ENCODE data around the gene SLC16A10. TPM values are rescaled to one million over a fixed set of nuclear protein-coding genes. Genes with fewer than 3 reads are reported as not detected.
A peak's percentile ranks its signal among the peaks of the same experiment; 100 is the strongest.

SLC16A10 gene
- total and polyA plus RNA-seq, 2 of the 13 experiments (the other 11 are each of a cell fraction or from before 2014, with no cell fraction given), result 8.2 to 20.1 TPM

DNA sequence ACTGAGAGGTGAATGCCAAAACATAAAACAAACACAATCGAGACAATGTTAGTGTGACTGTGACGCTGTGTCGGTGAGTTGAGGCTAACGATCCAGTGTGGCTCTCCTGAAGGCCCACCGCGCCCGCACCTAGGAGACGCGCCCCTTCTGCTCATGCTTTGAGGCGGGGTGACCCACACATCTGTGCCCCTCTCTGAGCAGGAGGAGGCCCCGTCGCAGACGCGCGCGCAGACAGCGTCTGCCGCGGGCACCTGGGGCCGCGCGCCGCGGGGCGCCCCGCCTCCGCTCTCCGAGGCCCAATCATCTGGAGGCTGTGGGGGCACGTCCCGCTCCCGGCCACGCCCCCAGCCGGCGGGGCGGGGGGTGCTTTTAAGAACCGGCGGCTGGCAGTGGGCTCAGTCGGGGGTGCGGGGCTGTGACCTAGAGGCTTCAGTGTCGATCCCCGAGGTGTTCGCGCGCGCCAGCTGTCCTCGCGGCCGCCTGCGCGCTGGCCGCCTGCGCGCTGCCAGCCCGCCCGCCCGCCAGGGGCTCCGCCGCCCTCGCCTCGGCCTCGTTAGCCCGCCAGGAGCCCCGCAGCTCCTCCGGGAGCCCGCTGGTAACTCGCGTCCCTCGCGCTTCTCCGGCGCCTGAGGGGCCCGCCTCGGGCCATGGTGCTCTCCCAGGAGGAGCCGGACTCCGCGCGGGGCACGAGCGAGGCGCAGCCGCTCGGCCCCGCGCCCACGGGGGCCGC is at the start of gene SLC16A10 (continued):
- TF ChIP-seq MAZ (IDR thresholded peaks at IDR 0.05; ENCODE audit: borderline replicate concordance, low read depth, low read length), result peak; percentile 78; the same call in 1 of the 2 replicates
- peak; percentile 75; the same call in 1 of the 2 replicates for TF ChIP-seq MAZ (CRISPR knock-in tag; IDR thresholded peaks at IDR 0.05; ENCODE audit: low read depth)
- no peak for TF ChIP-seq SP1 (IDR thresholded peaks at IDR 0.05)
- TF ChIP-seq SP1 (CRISPR knock-in tag; IDR thresholded peaks at IDR 0.05), result peak; percentile 83
- peak; percentile 16; the same call in 1 of the 2 replicates for TF ChIP-seq SOX5 (CRISPR knock-in tag; IDR thresholded peaks at IDR 0.05; ENCODE audit: borderline replicate concordance)
- peak; percentile 69 for TF ChIP-seq ZNF777 (CRISPR knock-in tag; IDR thresholded peaks at IDR 0.05)
- no peak for TF ChIP-seq PCBP2 (optimal IDR thresholded peaks at IDR 0.05; ENCODE audit: low read depth, low read length, poor library complexity, severe bottlenecking)
- TF ChIP-seq, protein P1, sequence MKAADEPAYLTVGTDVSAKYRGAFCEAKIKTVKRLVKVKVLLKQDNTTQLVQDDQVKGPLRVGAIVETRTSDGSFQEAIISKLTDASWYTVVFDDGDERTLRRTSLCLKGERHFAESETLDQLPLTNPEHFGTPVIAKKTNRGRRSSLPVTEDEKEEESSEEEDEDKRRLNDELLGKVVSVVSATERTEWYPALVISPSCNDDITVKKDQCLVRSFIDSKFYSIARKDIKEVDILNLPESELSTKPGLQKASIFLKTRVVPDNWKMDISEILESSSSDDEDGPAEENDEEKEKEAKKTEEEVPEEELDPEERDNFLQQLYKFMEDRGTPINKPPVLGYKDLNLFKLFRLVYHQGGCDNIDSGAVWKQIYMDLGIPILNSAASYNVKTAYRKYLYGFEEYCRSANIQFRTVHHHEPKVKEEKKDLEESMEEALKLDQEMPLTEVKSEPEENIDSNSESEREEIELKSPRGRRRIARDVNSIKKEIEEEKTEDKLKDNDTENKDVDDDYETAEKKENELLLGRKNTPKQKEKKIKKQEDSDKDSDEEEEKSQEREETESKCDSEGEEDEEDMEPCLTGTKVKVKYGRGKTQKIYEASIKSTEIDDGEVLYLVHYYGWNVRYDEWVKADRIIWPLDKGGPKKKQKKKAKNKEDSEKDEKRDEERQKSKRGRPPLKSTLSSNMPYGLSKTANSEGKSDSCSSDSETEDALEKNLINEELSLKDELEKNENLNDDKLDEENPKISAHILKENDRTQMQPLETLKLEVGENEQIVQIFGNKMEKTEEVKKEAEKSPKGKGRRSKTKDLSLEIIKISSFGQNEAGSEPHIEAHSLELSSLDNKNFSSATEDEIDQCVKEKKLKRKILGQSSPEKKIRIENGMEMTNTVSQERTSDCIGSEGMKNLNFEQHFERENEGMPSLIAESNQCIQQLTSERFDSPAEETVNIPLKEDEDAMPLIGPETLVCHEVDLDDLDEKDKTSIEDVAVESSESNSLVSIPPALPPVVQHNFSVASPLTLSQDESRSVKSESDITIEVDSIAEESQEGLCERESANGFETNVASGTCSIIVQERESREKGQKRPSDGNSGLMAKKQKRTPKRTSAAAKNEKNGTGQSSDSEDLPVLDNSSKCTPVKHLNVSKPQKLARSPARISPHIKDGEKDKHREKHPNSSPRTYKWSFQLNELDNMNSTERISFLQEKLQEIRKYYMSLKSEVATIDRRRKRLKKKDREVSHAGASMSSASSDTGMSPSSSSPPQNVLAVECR (CRISPR knock-in tag; IDR thresholded peaks at IDR 0.05; ENCODE audit: borderline replicate concordance), result peak; percentile 52; the same call in 1 of the 2 replicates
- peak; percentile 91 for TF ChIP-seq ZMYM4 (CRISPR knock-in tag; IDR thresholded peaks at IDR 0.05)
- TF ChIP-seq ZNF546 (CRISPR knock-in tag; conservative IDR thresholded peaks at IDR 0.05), result 0 out of 2 replicates have a peak, but pooled peaks have one; percentile 9
- TF ChIP-seq ZNF616 (CRISPR knock-in tag; IDR thresholded peaks at IDR 0.05; ENCODE audit: low read depth), result peak; percentile 71; the same call in 1 of the 2 replicates
- peak; percentile 11 for TF ChIP-seq RBM39 (IDR thresholded peaks at IDR 0.05; ENCODE audit: low read depth, low read length, poor library complexity, severe bottlenecking)
- TF ChIP-seq, protein P2, sequence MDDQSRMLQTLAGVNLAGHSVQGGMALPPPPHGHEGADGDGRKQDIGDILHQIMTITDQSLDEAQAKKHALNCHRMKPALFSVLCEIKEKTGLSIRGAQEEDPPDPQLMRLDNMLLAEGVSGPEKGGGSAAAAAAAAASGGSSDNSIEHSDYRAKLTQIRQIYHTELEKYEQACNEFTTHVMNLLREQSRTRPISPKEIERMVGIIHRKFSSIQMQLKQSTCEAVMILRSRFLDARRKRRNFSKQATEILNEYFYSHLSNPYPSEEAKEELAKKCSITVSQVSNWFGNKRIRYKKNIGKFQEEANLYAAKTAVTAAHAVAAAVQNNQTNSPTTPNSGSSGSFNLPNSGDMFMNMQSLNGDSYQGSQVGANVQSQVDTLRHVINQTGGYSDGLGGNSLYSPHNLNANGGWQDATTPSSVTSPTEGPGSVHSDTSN (CRISPR knock-in tag; IDR thresholded peaks at IDR 0.05; ENCODE audit: borderline replicate concordance), result no peak
- TF ChIP-seq, protein P3, sequence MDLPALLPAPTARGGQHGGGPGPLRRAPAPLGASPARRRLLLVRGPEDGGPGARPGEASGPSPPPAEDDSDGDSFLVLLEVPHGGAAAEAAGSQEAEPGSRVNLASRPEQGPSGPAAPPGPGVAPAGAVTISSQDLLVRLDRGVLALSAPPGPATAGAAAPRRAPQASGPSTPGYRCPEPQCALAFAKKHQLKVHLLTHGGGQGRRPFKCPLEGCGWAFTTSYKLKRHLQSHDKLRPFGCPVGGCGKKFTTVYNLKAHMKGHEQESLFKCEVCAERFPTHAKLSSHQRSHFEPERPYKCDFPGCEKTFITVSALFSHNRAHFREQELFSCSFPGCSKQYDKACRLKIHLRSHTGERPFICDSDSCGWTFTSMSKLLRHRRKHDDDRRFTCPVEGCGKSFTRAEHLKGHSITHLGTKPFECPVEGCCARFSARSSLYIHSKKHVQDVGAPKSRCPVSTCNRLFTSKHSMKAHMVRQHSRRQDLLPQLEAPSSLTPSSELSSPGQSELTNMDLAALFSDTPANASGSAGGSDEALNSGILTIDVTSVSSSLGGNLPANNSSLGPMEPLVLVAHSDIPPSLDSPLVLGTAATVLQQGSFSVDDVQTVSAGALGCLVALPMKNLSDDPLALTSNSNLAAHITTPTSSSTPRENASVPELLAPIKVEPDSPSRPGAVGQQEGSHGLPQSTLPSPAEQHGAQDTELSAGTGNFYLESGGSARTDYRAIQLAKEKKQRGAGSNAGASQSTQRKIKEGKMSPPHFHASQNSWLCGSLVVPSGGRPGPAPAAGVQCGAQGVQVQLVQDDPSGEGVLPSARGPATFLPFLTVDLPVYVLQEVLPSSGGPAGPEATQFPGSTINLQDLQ (CRISPR knock-in tag; IDR thresholded peaks at IDR 0.05), result peak; percentile 97
- no peak for TF ChIP-seq ZNF136 (CRISPR knock-in tag; IDR thresholded peaks at IDR 0.05; ENCODE audit: low read depth)
- TF ChIP-seq, protein P4, sequence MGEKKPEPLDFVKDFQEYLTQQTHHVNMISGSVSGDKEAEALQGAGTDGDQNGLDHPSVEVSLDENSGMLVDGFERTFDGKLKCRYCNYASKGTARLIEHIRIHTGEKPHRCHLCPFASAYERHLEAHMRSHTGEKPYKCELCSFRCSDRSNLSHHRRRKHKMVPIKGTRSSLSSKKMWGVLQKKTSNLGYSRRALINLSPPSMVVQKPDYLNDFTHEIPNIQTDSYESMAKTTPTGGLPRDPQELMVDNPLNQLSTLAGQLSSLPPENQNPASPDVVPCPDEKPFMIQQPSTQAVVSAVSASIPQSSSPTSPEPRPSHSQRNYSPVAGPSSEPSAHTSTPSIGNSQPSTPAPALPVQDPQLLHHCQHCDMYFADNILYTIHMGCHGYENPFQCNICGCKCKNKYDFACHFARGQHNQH (CRISPR knock-in tag; IDR thresholded peaks at IDR 0.05), result 0 out of 2 replicates have a peak, but pooled peaks have one; percentile 21
- TF ChIP-seq, protein P5, sequence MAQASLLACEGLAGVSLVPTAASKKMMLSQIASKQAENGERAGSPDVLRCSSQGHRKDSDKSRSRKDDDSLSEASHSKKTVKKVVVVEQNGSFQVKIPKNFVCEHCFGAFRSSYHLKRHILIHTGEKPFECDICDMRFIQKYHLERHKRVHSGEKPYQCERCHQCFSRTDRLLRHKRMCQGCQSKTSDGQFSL (CRISPR knock-in tag; IDR thresholded peaks at IDR 0.05), result 0 out of 2 replicates have a peak, but pooled peaks have one; percentile 27
- TF ChIP-seq NR3C1 (CRISPR knock-in tag; IDR thresholded peaks at IDR 0.05), result no peak
